Measurements from ENCODE around the gene BANF1.

The BANF1 gene

GRCh38 chr11:65961267-65962140, 40.8 kb upstream of the BANF1 start, which contains the start of gene SART1:
Gene SART1 (plus strand): TSS chr11:65961734. CDS start chr11:65961781, 47 bp downstream.
- DNase-seq (ENCODE audit: low read depth): peak; percentile 97
- peak within 1 kb of the TSS; percentile 88 for H3K4me3 ChIP-seq (ENCODE audit: control insufficient read depth, low read depth, low read length)
- TF ChIP-seq, protein P1, sequence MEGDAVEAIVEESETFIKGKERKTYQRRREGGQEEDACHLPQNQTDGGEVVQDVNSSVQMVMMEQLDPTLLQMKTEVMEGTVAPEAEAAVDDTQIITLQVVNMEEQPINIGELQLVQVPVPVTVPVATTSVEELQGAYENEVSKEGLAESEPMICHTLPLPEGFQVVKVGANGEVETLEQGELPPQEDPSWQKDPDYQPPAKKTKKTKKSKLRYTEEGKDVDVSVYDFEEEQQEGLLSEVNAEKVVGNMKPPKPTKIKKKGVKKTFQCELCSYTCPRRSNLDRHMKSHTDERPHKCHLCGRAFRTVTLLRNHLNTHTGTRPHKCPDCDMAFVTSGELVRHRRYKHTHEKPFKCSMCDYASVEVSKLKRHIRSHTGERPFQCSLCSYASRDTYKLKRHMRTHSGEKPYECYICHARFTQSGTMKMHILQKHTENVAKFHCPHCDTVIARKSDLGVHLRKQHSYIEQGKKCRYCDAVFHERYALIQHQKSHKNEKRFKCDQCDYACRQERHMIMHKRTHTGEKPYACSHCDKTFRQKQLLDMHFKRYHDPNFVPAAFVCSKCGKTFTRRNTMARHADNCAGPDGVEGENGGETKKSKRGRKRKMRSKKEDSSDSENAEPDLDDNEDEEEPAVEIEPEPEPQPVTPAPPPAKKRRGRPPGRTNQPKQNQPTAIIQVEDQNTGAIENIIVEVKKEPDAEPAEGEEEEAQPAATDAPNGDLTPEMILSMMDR (conservative IDR thresholded peaks at IDR 0.05; ENCODE audit: control insufficient read depth, insufficient read depth, low read depth, low read length): no peak

DNA sequence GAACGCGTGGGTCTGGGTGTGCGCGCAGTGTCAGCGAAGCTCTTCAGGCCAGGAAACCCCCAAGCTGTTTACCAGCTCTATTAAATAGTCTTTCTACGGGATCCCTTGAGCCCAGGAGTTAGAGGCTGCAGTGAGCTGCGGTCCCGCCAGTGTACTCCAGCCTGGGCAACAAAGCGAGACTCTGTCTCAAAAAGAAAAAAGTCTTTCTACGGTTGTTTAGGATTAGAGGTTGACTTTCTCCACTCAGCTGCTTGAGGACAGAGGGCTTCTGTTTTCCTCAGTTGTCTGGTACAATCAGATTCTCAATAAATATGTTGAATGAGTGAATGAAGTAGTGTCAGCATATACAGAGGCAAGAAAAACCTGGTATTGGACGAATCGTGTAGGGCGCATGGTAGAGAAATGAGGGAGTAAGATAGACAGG, 40.1 kb upstream of the BANF1 start:
- H3K4me3 ChIP-seq (ENCODE audit: control insufficient read depth, low read depth, low read length): peak overlapping the region; percentile 88
- no peak for DNase-seq (ENCODE audit: low read depth)
- TF ChIP-seq, protein P1 (conservative IDR thresholded peaks at IDR 0.05; ENCODE audit: control insufficient read depth, insufficient read depth, low read depth, low read length): no peak

- TF ChIP-seq, protein P1 (conservative IDR thresholded peaks at IDR 0.05; ENCODE audit: control insufficient read depth, insufficient read depth, low read depth, low read length): no peak
- no peak overlapping the region for H3K4me3 ChIP-seq (ENCODE audit: control insufficient read depth, low read depth, low read length)
These were observed 37.4 kb upstream of the BANF1 start for GRCh38 chr11:65964906-65965305.

GRCh38 chr11:65965986-65966762, 36.1 kb upstream of the BANF1 start:
- H3K4me3 ChIP-seq (ENCODE audit: control insufficient read depth, low read depth, low read length): no peak overlapping the region
- TF ChIP-seq, protein P1 (conservative IDR thresholded peaks at IDR 0.05; ENCODE audit: control insufficient read depth, insufficient read depth, low read depth, low read length): no peak
- DNase-seq (ENCODE audit: low read depth): no peak

More at GRCh38 chr11:65964906-65965305, 37.4 kb upstream of the BANF1 start:
- DNase-seq (ENCODE audit: low read depth): no peak

- TF ChIP-seq, protein P1 (conservative IDR thresholded peaks at IDR 0.05; ENCODE audit: control insufficient read depth, insufficient read depth, low read depth, low read length): no peak
- DNase-seq (ENCODE audit: low read depth): no peak
- H3K4me3 ChIP-seq (ENCODE audit: control insufficient read depth, low read depth, low read length): no peak overlapping the region
These were observed 34.9 kb upstream of the BANF1 start for GRCh38 chr11:65967329-65967934.
